Left lung (tissue), 10 donors: ENCODE results near the gene JAM3. TPM values are rescaled to one million over a fixed set of nuclear protein-coding genes. Genes with fewer than 3 reads are reported as not detected.

Experiments
- ATAC-seq: fragments of 200-7000 bp; cut with Tn5 transposase; one replicate; pipeline ENCODE4 v1.9.1; 2020; ENCODE audit warnings: moderate library complexity
- DNase-seq, 4 donors: peaks; one replicate each; pipeline ENCODE4 v3.0.0-alpha.2; 2013 to 2020
- H3K27ac ChIP-seq, 2 donors: fragments of 200-600 bp; sonication (generic) in 1 of 2; one replicate each; pipeline versions ENCODE4 v1.5.0 to v1.8.0; 2020 to 2021
- H3K27me3 ChIP-seq, 2 donors: fragments of 200-600 bp; sonication (generic) in 1 of 2; one replicate each; pipeline versions ENCODE4 v1.5.0 to v1.8.0; 2020 to 2021
- H3K36me3 ChIP-seq, 2 donors: fragments of 200-600 bp; sonication (generic) in 1 of 2; one replicate each; pipeline versions ENCODE4 v1.5.0 to v1.8.0; 2020 to 2021
- H3K4me1 ChIP-seq, 2 donors: fragments of 200-600 bp; one replicate each; pipeline ENCODE4 v1.8.0; 2021
- H3K4me3 ChIP-seq, 2 donors: fragments of 200-600 bp; sonication (generic) in 1 of 2; one replicate each; pipeline versions ENCODE4 v1.5.0 to v1.8.0; 2020 to 2021; ENCODE audit warnings: mild to moderate bottlenecking in 1 of 2
- H3K9me3 ChIP-seq, 2 donors: fragments of 200-600 bp; sonication (generic) in 1 of 2; one replicate each; pipeline versions ENCODE4 v1.5.0 to v1.8.0; 2020 to 2021
- intact Hi-C, 2 donors: fragments of 100-400 bp; cut with DNase I; formaldehyde crosslinking; loops; one replicate each; pipeline versions ENCODE4 v1.11.2 to v1.14.2; 2022
- polyA plus RNA-seq, 6 donors: library from polyadenylated mRNA; unstranded; fragments of 120-200 nt; gene quantifications; one replicate each; pipeline ENCODE4 v1.2.1, GENCODE V29; 2013; ENCODE audit not compliant: insufficient read length in 6 of 6
- total RNA-seq, 2 donors: library from RNA; stranded (reverse); fragmentation: NEBNext Ultra II Directional; extraction: Animal tissue kit (Norgen Biotek cat#: 25700); gene quantifications; one replicate each; pipeline ENCODE4 v1.2.1, GENCODE V29; 2021
- TF ChIP-seq, protein P1 (sequence below), 2 donors: fragments of 200-600 bp; sonication (generic) in 1 of 2; IDR thresholded peaks; one replicate each; pipeline versions ENCODE4 v1.5.0 to v1.8.0; 2021; ENCODE audit warnings: antibody characterized with exemption in 2 of 2
- donor health status: DM: no; HTN: yes; CAD: no.
- donor health status: DM: no; HTN: no; CAD: no.

Gene JAM3
- total and polyA plus RNA-seq, 8 donors = 29.4 to 85.4 (median 73.0) TPM

DNA sequence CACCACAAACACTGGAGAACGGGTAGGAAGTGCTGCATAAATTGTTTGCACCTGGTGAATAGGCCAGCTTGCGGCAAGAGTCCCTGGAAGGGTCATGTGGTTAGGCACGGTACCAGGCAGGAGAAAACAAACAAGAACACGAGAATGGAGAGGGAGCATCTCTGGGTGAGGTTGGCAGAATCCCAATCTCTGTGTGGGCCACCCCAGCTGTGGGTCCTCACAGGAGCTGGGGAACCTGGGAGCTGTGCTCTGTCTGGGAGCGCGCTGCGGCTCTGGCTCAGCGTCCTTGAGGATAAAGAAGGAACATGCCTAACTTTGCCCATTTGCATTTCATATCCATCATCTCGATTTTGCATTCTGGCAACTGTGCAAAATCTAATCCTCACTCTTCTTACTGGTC lies 46.1 kb upstream of the JAM3 start:
- DNase-seq (no peak), ATAC-seq (no peak)
- intact Hi-C loops = no loop called here
- no peak overlapping the region for H3K4me3 ChIP-seq
- no peak overlapping the region for H3K27ac ChIP-seq
- H3K36me3 ChIP-seq = no peaks in the 10 kb centered on the region
- peaks cover 0 to 35% of the 10 kb centered on the region in 2 donors for H3K27me3 ChIP-seq
- H3K9me3 ChIP-seq = no peaks in the 10 kb centered on the region
- TF ChIP-seq, protein P1, sequence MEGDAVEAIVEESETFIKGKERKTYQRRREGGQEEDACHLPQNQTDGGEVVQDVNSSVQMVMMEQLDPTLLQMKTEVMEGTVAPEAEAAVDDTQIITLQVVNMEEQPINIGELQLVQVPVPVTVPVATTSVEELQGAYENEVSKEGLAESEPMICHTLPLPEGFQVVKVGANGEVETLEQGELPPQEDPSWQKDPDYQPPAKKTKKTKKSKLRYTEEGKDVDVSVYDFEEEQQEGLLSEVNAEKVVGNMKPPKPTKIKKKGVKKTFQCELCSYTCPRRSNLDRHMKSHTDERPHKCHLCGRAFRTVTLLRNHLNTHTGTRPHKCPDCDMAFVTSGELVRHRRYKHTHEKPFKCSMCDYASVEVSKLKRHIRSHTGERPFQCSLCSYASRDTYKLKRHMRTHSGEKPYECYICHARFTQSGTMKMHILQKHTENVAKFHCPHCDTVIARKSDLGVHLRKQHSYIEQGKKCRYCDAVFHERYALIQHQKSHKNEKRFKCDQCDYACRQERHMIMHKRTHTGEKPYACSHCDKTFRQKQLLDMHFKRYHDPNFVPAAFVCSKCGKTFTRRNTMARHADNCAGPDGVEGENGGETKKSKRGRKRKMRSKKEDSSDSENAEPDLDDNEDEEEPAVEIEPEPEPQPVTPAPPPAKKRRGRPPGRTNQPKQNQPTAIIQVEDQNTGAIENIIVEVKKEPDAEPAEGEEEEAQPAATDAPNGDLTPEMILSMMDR (IDR thresholded peaks at IDR 0.05) = no peak
- no peaks in the 10 kb centered on the region for H3K4me1 ChIP-seq

DNA sequence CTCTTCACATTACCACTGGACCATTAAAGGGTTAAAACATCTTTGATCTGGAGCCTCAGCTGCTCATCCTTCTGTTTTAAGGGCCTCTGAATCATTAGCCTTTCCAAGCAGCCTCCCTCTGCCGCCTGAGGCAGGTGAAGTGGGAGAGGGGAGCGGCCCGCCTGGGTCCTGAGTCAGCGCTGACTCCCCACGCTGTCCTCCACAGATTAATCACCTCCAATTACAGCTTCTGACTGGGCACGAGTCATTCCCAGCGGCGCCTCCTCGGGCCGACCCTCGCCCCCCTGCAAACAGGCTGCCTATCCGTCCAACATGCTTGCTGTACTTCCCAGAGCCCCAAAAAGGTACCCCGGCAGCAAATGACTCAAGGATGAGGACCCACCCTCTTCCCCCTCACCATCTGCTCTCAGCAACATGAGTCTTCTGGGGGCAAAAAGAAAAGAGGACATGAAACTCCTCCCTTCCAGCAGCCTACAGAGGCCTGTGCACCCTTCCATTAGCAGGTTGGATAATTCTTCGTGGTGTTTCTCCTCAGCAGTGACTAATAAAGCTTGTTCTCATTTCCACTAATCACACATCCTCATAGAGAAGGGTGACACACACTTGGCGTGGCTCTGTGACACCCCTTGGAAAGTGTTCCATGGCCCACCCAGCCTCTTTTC lies 44.3 kb upstream of the JAM3 start:
- DNase-seq (no peak), ATAC-seq (no peak)
- intact Hi-C loops = no loop called here
- no peak overlapping the region for H3K4me3 ChIP-seq
- peaks cover 0 to 28% of the 10 kb centered on the region in 2 donors for H3K27me3 ChIP-seq
- H3K27ac ChIP-seq = no peak overlapping the region
- no peaks in the 10 kb centered on the region for H3K4me1 ChIP-seq
- TF ChIP-seq, protein P1 (IDR thresholded peaks at IDR 0.05) = no peak
- no peaks in the 10 kb centered on the region for H3K36me3 ChIP-seq
- no peaks in the 10 kb centered on the region for H3K9me3 ChIP-seq

DNA sequence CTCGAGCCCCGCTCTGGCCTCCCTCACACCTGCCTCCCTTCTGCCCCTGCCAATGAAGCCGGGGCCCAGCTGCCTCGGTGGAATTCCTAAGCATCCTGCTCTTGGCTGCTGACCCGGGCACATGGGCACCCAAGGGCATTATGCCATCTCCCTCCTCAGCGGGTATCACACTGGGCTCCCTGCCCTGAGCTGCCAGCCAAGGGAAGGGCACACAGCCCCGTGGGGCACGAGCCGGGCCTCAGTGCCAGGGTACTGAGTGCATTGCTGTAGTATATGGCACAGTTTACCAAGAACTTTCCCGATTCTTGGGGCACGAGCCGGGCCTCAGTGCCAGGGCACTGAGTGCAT lies 43.8 kb upstream of the JAM3 start:
- H3K27me3 ChIP-seq = peaks cover 0 to 22% of the 10 kb centered on the region in 2 donors

DNA sequence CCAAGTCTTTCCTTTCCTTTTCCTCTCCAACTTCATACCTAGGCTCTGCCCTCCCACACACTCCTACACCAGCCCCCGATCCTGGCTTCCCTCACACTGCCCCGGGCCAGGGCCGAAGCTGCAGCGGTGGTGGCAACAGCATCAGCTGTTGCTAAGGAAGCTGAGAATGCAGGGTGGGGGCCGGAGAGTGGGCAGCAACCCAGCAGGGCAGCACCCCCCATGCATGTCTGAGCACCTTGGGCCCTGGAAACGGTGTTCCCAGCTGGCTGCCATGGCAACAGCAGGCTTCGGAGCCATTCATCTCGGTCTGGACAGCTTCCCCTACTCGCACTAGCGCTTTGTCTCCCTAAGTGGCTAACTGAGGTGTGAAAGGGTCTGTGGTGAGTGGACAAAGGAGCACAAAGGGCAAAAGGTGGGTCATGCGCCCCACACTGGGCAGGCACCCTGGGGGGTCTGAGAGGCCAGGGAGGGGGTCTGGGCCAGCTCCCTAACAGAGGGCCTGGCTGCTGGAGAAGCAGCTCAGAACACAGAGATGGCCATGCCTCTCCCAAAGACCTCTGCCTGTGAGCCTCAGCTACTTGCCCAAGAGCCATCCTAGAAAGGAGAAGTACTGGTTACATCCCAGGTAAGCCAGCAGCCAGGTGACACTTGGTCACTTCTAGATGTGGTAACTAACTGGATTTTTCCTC lies 42.1 kb upstream of the JAM3 start:
- Histone ChIP-seq H3K27ac (no peak overlapping the region), H3K4me3 (no peak overlapping the region), H3K36me3 (no peaks in the 10 kb centered on the region), H3K4me1 (no peaks in the 10 kb centered on the region), H3K9me3 (no peaks in the 10 kb centered on the region), H3K27me3 (peaks cover 0 to 20% of the 10 kb centered on the region in 2 donors)
- ATAC-seq (no peak), DNase-seq (no peak)
- TF ChIP-seq, protein P1 (IDR thresholded peaks at IDR 0.05) = no peak
- intact Hi-C loops = no loop called here

More for the DNA sequence above, 43.8 kb upstream of the JAM3 start:
- Histone ChIP-seq H3K4me1 (no peaks in the 10 kb centered on the region), H3K9me3 (no peaks in the 10 kb centered on the region), H3K4me3 (no peak overlapping the region), H3K27ac (no peak overlapping the region), H3K36me3 (no peaks in the 10 kb centered on the region)
- intact Hi-C loops = no loop called here
- TF ChIP-seq, protein P1 (IDR thresholded peaks at IDR 0.05) = no peak
- ATAC-seq (no peak), DNase-seq (no peak)

DNA sequence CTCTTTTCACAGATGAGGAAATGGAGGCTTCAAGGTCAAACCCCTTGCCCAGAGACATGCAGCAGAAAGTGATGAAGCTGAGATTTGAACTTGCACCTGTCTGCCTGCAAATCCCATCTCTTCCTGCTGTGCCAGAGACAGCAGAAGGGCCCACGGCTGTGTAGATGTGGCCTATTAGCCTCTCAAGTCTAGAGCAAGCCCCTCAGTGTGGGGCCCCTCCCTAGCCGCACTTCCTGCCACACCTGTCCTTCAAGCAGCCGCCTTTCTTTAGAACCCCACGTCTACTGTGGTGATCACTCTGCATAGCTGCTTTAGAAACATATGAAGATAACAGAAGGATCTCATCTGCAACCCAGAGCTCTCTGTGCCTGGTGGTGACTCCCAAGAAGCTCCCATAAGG lies 41.2 kb upstream of the JAM3 start:
- no peak overlapping the region for H3K27ac ChIP-seq
- no peaks in the 10 kb centered on the region for H3K4me1 ChIP-seq
- H3K9me3 ChIP-seq = no peaks in the 10 kb centered on the region
- intact Hi-C loops = no loop called here
- DNase-seq = no peak
- TF ChIP-seq, protein P1 (IDR thresholded peaks at IDR 0.05) = no peak
- H3K36me3 ChIP-seq = no peaks in the 10 kb centered on the region
- H3K27me3 ChIP-seq = peaks cover 0 to 24% of the 10 kb centered on the region in 2 donors
- no peak overlapping the region for H3K4me3 ChIP-seq
- ATAC-seq = no peak
